HG02571 (cell line): ENCODE measurements around the gene ZNF548.

Experiments used
- ATAC-seq: cut with Tn5 transposase; IDR thresholded peaks from one replicate; pipeline ENCODE4 v1.9.1; 2021; ENCODE audit warnings: mild to moderate bottlenecking, moderate library complexity; ENCODE audit not compliant: unreplicated experiment

Gene ZNF548

DNA sequence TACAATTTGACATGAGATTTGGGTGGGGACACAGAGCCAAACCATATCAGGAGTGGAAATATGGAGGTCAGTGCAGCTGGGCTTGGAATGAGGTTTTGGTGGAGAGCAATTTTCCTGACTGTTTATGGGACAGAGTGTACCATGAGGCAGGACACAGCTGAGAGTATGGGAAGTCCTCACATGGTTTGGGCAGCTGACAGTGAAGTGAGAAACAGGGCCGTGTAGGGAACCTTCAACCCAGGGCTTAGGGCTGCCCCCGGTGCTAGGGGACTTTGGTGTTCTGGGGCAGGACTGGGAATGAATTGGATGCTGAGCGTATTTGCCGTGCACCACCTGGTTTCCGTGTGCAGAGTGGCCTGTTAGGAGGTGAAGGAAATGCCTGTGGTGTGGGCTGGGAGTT, 6.1 kb downstream of the ZNF548 start:
- no peak for ATAC-seq

DNA sequence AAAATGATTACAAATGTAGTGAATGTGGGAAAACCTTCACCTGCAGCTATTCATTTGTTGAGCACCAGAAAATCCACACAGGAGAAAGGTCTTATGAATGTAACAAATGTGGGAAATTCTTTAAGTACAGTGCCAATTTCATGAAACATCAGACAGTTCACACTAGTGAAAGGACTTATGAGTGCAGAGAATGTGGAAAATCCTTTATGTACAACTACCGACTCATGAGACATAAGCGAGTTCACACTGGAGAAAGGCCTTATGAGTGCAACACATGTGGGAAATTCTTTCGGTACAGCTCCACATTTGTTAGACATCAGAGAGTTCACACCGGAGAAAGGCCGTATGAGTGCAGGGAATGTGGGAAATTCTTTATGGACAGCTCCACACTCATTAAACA, 9.2 kb downstream of the ZNF548 start:
- ATAC-seq, result no peak

DNA sequence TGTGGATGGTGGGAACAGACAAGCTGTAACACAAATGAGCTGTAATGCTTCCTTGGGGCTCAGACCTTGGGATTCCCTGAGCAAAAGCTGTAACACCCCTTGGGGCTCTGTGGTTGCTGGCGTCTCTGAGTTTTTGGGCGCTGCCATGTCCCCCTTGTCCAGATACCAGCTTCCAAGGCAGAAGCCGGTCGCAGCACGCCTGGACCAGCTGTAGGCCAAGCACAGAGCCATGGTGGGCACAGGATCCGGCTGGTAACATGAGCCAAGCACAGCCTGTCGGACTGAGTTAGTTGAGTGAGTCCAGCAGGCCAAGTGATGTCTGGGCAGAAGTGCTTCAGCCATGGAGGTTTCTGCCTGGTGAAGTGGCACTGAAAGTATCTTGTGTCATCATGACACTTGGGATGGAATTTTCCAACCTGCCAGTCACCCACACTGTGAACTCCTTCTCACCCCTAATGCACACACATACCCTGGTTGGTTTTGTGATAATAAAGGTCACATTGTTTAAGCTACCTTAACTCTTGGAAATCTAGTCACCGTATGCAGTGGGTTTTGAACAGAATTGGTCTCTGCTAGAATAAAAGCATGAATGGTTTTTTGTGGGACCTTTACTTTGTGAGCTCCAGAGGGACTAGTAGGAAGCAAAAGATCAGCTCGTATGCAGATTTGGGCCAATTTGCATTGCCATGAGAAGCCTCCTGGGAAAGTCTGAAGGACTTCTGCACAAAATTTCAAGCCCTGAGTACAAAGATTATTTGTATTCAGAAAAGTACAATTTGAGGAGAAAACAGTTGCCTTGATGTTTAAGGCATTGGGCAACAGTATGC, 14.3 kb downstream of the ZNF548 start:
- no peak for ATAC-seq

DNA sequence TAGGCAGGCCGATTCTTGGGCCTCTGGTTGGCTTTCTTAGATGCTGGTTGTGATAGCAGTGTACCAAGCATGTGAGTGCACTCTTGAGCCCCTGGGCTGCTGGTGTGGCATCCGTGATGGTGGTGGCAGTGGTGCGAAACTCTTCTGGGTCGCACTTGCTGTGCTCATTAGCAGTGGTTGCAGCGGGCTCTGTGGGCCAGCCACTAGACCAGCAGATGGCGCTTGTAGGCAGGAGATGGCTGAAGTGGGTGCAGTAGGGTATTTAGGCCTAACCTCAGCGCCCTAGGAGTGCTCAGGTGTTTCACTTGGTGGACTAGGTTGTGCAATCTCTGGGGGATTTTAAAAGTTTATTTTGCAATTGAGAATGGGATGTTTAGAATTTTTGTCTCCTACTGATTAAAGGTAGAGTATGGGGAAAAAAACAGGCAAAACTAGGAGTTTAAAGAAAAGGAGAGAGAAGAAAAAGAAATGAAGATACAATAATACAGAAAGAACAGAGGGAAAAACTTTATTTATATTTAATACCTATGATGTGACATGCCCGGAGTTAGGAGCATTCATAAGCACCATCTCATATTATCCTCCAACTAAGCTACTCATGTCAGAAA, 17.0 kb downstream of the ZNF548 start:
- no peak for ATAC-seq

DNA sequence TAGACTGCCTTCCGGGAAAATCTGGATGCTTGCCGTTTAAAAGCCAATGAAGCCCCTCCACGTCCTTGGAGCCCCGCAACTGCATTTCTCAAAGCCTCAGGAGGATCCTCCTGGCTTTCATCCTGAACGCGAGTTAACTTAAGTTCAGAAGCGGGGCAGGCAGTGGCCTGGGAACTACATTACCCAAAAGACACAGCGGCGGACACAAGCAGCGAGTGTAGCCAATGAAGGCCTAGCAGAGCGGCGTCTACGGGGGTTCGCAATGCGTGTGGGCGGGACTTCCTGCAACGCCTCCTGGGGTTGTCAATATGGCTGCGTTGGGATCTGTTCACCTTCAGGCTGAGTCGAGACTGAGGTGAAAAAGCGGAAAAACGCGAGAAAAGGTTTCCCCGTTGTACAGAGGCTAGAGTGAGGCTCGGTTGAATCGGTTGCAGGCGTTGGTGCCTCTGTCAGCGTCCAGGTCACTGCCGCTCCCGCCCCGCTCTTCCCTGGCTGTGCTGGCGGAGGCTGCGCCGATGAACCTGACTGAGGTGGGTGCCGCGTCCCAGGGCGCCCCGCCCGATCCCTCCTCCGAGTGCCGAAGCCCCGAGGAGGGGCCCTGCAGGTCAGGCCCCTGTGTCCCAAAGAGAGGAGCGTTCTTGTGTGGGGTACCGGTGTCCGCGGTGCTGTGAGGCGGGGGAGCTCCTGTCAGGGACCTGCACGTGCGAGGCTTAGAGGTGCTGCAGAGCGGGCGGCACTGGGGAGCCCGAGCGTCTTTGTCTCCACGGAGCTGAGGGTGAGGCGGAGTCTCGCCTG, 21.4 kb downstream of the ZNF548 start, which contains the start of gene ZNF17:
ZNF17 (plus strand) TSS at position 285 of the 795 bp plus-strand sequence. CDS start 2,455 bp downstream, outside the sequence.
- ATAC-seq, result peak; percentile 97

DNA sequence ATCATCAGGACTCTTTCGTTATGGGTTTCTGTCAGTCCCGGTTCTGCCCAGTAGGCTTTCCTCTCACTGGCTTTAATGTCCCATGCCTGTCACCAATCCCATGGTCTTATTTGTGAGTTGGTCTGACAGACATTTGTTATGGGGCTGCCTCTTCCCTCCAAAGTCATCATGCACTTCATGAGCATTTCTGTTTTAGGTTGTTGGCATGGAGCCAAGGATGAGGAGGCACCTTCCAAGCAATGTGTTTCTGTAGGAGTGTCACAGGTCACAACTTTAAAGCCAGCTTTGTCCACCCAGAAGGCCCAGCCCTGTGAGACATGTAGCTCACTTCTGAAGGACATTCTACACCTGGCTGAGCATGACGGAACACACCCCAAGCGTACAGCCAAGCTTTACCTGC, 29.8 kb downstream of the ZNF548 start:
- ATAC-seq, result no peak

DNA sequence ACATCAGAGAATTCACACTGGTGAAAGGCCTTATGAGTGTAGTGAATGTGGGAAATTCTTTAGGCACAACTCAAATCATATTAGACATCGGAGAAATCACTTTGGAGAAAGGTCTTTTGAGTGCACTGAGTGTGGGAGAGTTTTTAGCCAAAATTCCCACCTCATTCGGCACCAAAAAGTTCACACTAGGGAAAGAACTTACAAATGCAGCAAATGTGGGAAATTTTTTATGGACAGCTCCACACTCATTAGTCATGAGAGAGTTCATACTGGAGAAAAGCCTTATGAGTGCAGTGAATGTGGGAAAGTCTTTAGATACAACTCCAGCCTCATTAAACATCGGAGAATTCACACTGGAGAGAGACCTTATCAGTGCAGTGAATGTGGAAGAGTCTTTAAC, 31.4 kb downstream of the ZNF548 start:
- ATAC-seq, result no peak

DNA sequence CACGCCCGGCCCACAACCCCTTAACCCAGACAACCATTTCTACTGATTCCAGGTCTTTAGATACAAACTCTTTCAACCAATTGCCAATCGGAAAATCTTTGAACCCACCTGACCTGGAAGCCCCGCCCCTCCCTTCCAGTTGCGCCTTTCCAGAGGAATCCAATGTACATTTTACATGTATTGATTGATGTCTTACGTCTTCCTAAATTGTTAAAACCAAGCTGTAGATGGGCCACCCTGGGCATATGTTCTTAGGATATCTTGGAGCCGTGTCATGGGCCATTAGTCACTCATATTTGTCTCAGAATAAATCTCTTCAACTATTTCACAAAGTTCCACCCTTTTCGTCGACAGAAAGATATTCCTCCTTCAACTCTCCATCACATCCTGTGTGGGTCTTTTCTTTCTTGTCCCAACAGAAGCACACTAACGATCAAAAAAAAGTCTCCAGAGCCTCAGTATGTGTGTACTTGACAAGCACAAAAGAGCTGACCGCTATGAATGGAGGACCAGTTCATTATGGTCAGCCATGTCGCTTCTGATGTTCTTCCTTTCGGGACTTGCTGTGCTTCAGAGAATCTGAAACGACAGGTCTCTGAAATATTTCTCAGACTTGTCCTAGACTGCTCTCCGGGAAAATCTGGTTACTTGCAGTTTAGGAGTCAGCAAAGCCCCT, 44.9 kb downstream of the ZNF548 start:
- ATAC-seq, result no peak

DNA sequence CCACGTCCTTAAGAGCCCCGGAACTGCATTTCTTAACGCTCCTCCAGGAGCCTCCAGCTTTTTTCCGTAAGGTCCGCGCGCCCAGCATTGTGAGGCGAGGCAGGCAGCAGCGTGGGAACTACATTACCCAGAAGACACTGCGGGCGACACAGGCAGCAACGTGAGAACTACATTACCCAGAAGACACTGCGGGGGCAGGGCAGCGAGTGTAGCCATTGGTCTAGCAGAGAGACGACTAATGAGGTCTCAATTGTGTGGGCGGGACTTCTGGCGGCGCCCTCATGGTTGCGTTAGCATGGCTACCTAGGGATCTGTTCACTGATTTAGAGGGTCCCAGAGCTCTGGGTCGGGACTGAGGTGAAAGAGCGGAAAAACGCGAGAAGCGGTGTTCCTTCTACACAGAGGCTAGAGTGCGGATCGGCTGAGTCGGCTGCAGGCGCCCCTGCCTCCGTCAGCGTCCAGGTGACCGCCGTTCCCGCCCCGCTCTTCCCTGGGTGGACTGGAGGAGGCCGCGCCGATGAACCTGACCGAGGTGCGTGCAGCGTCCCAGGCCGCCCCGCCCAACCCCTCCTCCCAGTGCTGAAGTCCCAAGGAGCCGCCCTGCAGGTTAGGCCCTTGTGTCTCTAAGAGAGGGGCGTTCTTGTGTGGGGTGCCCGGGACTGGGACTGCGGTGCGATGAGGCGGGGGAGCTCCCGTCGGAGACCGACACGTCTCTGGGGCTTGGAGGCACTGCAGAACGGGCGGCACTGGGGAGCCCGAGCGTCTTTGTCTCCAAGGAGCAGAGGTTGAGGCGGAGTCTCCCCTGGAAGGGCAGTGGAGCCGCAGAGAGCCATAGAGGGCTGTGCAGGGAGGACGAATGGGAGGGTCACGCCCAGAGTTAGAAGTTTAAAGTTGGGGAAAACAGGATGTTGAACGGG, 45.7 kb downstream of the ZNF548 start, which contains the start of gene ZNF749:
ZNF749 (plus strand) TSS at position 264 of the 917 bp plus-strand sequence; CDS start at position 518, 254 bp downstream.
- ATAC-seq, result peak; percentile 94

DNA sequence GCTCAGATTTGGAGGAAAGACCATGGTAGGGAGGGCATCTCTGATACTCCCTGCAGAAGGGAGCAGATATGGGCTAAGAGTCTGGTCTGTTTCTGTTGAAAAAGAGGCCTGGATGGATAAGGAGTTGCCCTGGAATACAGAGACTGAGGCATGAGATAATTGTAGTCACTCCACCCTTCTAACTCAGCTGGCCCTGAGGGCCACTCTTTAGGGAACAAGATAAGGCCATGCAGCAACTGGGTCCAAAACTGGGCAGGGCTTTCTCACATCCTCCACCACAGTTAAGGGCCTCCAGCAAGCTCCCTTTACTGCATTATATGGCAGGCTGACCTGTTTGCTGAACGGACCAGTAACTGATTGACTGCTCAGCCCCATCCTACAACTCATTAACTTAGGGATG, 46.8 kb downstream of the ZNF548 start:
- ATAC-seq, result no peak

DNA sequence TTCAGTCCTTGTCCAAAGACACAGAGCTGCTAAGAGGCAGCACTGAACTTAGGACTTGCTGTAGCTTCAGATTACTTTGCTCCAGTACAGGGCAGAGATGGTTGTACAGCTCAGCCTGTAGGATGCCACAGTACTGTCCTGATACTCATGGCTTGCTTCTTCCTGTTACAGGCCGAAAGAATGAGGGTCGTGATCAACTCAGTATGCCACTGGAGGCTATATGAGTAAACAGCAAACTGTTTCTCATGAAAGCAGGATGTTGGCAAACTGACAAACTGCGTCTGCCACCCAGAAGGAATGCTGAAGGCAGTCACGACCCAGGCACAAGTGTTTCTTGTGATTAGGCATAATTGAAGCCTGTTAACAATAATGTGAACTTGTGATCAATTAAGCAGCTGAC, 48.3 kb downstream of the ZNF548 start:
- ATAC-seq, result no peak

DNA sequence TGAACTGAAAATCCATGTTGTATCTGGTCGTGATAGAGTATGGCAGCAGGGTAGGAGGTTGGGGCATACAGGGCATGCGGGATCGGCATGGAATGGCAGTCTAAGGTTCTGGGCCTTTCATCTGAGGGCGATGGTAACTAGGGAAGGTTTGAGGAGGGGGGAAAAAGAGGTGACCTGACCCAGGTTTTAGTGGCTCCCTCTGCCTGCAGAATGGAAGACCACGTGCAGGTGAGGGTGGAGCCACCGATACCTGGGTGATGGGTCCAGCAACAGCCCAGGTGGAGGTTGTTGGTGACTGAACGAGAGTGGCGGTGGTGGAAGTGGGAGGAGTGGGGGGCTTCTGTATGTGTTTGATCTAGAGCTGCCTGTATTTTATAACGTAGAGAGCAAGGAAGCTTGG, 49.3 kb downstream of the ZNF548 start:
- ATAC-seq, result no peak

DNA sequence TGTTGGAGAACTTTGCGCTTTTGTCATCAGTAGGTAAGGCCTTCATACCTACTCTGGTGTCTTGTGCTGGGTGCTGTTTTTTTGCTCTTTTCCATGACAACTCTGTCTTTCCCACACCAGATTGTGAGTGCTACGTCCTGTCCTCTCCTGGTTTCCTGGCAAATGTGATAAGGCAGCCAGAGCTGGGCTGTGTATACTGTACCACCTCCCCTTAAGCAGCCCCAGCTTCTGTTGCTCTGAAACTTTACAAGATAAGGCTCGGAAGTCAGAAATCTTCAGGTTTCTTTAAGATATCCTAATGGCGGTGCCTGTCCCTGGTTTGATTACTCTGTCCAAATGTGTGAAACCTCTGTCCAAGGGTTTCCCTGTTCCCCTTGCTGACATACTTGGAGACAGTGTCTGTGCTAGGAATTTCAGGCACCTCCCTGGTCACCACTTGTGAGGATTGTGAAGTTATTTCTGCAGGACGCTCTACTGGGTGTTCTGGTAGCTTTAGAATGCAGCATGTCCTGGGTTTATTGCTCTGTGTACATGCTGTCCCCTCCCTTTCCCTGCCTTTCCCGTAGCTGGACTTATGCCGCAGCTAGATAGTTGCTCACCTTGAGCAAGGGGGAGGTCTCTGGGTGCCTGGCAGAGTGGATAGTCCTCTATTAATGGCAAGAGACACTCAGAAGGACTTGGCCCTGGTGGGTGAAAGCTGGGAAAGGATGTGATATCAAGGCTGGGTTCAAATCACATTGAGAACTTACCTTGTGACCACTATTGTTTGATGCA, 52.5 kb downstream of the ZNF548 start:
- no peak for ATAC-seq

DNA sequence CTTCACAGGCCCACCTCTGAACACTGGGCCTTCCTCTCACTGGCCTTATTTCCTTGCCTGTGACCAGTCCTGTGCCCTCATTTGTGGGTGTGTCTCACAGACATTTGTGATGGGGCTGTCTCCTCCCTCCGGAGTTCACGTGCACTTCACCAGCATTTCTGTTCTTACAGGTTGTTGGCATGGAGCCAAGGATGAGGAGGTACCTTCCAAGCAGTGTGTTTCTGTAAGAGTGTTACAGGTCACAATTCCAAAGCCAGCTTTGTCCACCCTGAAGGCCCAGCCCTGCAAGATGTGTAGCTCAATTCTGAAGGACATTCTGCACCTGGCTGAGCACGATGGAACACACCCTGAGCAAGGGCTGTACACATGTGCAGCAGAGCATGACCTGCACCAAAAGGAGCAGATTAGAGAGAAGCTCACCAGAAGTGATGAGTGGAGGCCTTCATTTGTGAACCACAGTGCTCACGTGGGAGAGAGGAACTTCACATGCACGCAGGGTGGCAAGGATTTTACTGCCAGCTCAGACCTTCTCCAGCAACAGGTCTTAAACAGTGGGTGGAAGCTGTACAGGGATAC, 53.6 kb downstream of the ZNF548 start:
- no peak for ATAC-seq

DNA sequence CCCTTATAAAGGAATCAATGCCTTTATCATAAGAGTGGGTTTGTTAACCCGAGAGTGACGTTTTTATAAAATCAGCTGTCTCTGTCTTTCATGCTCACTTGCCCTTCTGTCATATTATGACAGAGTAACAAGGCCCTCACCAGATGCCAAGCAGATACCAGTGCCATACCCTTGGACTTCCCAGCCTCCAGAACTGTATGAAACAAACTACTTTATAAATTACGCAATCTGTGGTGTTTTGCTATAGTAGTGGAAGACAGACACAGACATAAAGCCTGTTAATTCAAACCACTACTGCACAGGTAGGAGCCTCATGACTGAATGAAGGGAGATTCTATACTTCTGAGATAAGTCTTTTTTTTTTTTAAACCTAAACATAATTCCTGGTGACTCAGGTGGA, 62.7 kb downstream of the ZNF548 start:
- no peak for ATAC-seq
